CD4-positive, CD25-positive, alpha-beta regulatory T cell (primary cell): ENCODE results near the gene ACTL6B. TPM values are rescaled to one million over a fixed set of nuclear protein-coding genes. Genes with fewer than 3 reads are reported as not detected.

ENCODE experiments used
- ATAC-seq, 2 donors: fragments of 150-1000 bp; cut with Tn5 transposase; one replicate each; pipeline ENCODE4 v1.10.0; 2021; ENCODE audit warnings: low read depth in 2 of 2, moderate number of reproducible peaks in 2 of 2, moderate library complexity in 1 of 2
- DNase-seq, 3 donors: peaks; one replicate each; pipeline versions ENCODE4 v3.0.0 to v3.0.0-alpha.2; 2012 to 2022; ENCODE audit warnings: mixed read lengths in 1 of 3
- H3K27ac ChIP-seq: one replicate; pipeline ENCODE4 v1.7.0; 2013; ENCODE audit warnings: mild to moderate bottlenecking, low read length; ENCODE audit not compliant: insufficient read depth, poor library complexity, severe bottlenecking
- H3K27me3 ChIP-seq: one replicate; pipeline ENCODE4 v1.7.0; 2013; ENCODE audit warnings: low read length; ENCODE audit not compliant: control insufficient read depth, insufficient read depth
- H3K36me3 ChIP-seq: one replicate; pipeline ENCODE4 v1.7.0; 2013; ENCODE audit warnings: mild to moderate bottlenecking, low read length, moderate library complexity; ENCODE audit not compliant: control insufficient read depth, insufficient read depth
- H3K4me1 ChIP-seq: 2 replicates; pipeline ENCODE4 v1.7.0; 2013; ENCODE audit warnings: mild to moderate bottlenecking, low read length; ENCODE audit not compliant: insufficient read depth, control insufficient read depth, poor library complexity, severe bottlenecking
- H3K4me3 ChIP-seq: one replicate; pipeline ENCODE4 v1.7.0; 2013; ENCODE audit warnings: low read depth, mild to moderate bottlenecking, low read length, moderate library complexity
- H3K9me3 ChIP-seq, 2 experiments: 1 replicate in 1 of 2; 2 replicates in 1 of 2; pipeline ENCODE4 v1.7.0; 2013; ENCODE audit warnings: low read length in 2 of 2, mild to moderate bottlenecking in 1 of 2, moderate library complexity in 1 of 2; ENCODE audit not compliant: control insufficient read depth in 2 of 2
- H3K27ac Mint-ChIP-seq, 3 donors: one replicate each; pipeline ENCODE4 v1.8.0; 2020 to 2022; ENCODE audit warnings: mild to moderate bottlenecking in 3 of 3, mixed read lengths in 3 of 3, moderate library complexity in 2 of 3
- H3K27me3 Mint-ChIP-seq: one replicate; pipeline ENCODE4 v1.8.0; 2022; ENCODE audit warnings: mild to moderate bottlenecking, mixed read lengths
- H3K36me3 Mint-ChIP-seq: one replicate; pipeline ENCODE4 v1.8.0; 2020; ENCODE audit warnings: mixed read lengths
- H3K4me1 Mint-ChIP-seq, 4 donors: one replicate each; pipeline ENCODE4 v1.8.0; 2020 to 2022; ENCODE audit warnings: mixed read lengths in 4 of 4, mild to moderate bottlenecking in 1 of 4
- H3K4me3 Mint-ChIP-seq, 4 donors: one replicate each; pipeline ENCODE4 v1.8.0; 2020 to 2022; ENCODE audit warnings: mild to moderate bottlenecking in 4 of 4, mixed read lengths in 4 of 4, moderate library complexity in 3 of 4
- H3K9me3 Mint-ChIP-seq, 7 donors: one replicate each; pipeline ENCODE4 v1.8.0; 2020 to 2022; ENCODE audit warnings: mixed read lengths in 7 of 7, mild to moderate bottlenecking in 3 of 7, moderate library complexity in 2 of 7
- polyA plus RNA-seq, 4 donors: library from polyadenylated mRNA; unstranded; fragments of 300-500 nt; fragmentation: Illumina TruSeq; gene quantifications; one replicate each; pipeline ENCODE4 v1.2.3, GENCODE V29; 2021
- total RNA-seq: library from RNA; stranded (reverse); gene quantifications from one replicate; pipeline ENCODE4 v1.2.3, GENCODE V29; 2022

Gene ACTL6B
- total and polyA plus RNA-seq, 5 donors from 2014 or later = not detected

GRCh38 chr7:100681491-100682227, 25.4 kb upstream of the ACTL6B start:
- Histone ChIP-seq H3K36me3 (peaks cover 51% of the 10 kb centered on the region), H3K27ac (no peak overlapping the region), H3K9me3 (no peaks in the 10 kb centered on the region), H3K27me3 (no peaks in the 10 kb centered on the region), H3K4me3 (no peak overlapping the region), H3K4me1 (peaks cover 26% of the 10 kb centered on the region)
- DNase-seq (peak in 2 of 3 donors; percentile 17 to 53), ATAC-seq (no peak)
- Mint-ChIP-seq H3K27ac (peak overlapping the region in 2 of 3 donors; percentile 42 to 86), H3K4me3 (peak overlapping the region in 3 of 4 donors; percentile 16 to 49 (median 19)), H3K27me3 (no peaks in the 10 kb centered on the region), H3K4me1 (peaks cover 4 to 45% (median 12%) of the 10 kb centered on the region in 4 donors), H3K9me3 (peaks cover 0 to 1% (median 0%) of the 10 kb centered on the region in 7 donors), H3K36me3 (peaks cover 8% of the 10 kb centered on the region)

DNA sequence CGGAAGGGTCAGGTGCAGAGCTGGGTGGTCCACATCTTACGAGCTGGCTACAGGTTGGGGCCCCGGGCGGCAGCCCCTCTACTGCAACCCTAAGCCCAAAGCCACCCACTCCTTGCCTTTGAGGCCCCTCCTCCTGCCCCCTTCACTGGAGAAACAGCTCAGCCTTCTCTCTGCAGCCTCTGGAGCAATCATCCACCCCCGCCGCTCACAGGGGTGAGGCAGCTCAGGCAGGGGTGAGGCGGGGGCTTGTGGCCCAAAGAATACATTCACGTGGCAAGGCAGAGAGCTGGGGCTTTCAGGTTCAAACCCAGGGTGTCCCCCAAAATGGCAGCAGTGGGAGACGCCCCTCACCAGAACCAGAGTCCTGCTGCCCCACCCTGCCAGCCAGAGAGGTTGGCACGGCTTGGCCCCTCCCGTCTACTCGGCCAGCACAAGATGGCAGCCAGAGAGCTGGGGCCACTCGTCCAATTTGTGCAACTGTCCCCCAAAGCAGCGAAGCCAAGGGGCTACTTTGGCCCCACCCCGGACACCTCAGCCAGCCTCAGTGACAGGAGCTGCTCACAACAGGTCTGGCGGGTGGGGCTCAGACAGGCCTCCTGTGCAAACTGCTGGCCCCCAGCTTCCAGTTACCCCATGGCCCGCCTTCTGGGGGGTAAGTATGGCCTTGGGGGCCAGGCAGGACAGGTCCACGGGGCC, 24.5 kb upstream of the ACTL6B start:
- peak overlapping the region in 2 of 4 donors; percentile 19 to 49 for H3K4me3 Mint-ChIP-seq
- peaks cover 8% of the 10 kb centered on the region for H3K36me3 Mint-ChIP-seq
- peaks cover 35% of the 10 kb centered on the region for H3K4me1 ChIP-seq
- no peak for ATAC-seq
- peak overlapping the region; percentile 41 for H3K27ac ChIP-seq
- H3K4me3 ChIP-seq = no peak overlapping the region
- no peak for DNase-seq
- no peaks in the 10 kb centered on the region for H3K9me3 ChIP-seq
- H3K9me3 Mint-ChIP-seq = peaks cover 0 to 1% (median 0%) of the 10 kb centered on the region in 7 donors
- H3K27me3 Mint-ChIP-seq = no peaks in the 10 kb centered on the region
- H3K27me3 ChIP-seq = no peaks in the 10 kb centered on the region
- H3K36me3 ChIP-seq = peaks cover 47% of the 10 kb centered on the region
- H3K27ac Mint-ChIP-seq = peak overlapping the region in 2 of 3 donors; percentile 16 to 28
- peaks cover 4 to 49% (median 14%) of the 10 kb centered on the region in 4 donors for H3K4me1 Mint-ChIP-seq

DNA sequence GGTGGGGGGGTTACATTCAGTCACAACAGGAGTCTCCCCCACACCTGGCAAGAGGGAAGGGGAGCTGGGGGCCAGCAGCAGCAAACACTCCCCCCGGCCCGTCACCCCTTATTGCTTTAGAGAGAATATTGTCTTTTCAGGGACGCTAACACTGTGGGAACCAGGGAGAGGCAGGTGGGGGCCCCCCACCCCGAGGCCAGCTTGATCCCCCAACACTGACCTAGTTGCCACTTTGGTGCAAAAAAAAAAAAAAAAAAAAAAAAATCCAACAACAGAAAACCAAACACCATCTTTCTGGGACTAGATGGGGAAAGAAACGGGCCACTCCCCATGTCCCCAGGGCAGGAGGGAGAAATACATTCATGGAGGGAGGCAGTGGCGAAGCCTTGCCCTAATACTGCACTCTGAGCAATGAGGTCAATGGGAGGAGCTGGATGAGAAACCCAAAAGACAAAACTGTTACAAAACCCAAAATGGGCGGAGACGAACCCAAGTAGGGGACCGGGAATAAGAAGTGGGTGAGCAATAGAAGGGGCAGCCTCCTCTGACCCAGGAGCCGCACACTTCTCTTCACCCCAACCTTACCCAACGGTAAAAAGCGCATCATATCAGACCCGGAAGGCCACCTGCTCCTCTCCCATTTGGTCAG, 23.8 kb upstream of the ACTL6B start:
- ATAC-seq = no peak
- Mint-ChIP-seq H3K4me3 (peak overlapping the region in 2 of 4 donors; percentile 43 to 54), H3K27ac (peak overlapping the region in 2 of 3 donors; percentile 16 to 28), H3K27me3 (no peaks in the 10 kb centered on the region), H3K9me3 (peaks cover 0 to 1% (median 0%) of the 10 kb centered on the region in 7 donors), H3K4me1 (peaks cover 4 to 49% (median 14%) of the 10 kb centered on the region in 4 donors), H3K36me3 (peaks cover 4% of the 10 kb centered on the region)
- peaks cover 35% of the 10 kb centered on the region for H3K4me1 ChIP-seq
- H3K27ac ChIP-seq = no peak overlapping the region
- H3K36me3 ChIP-seq = peaks cover 44% of the 10 kb centered on the region
- H3K9me3 ChIP-seq = no peaks in the 10 kb centered on the region
- no peak overlapping the region for H3K4me3 ChIP-seq
- no peak for DNase-seq
- H3K27me3 ChIP-seq = no peaks in the 10 kb centered on the region

DNA sequence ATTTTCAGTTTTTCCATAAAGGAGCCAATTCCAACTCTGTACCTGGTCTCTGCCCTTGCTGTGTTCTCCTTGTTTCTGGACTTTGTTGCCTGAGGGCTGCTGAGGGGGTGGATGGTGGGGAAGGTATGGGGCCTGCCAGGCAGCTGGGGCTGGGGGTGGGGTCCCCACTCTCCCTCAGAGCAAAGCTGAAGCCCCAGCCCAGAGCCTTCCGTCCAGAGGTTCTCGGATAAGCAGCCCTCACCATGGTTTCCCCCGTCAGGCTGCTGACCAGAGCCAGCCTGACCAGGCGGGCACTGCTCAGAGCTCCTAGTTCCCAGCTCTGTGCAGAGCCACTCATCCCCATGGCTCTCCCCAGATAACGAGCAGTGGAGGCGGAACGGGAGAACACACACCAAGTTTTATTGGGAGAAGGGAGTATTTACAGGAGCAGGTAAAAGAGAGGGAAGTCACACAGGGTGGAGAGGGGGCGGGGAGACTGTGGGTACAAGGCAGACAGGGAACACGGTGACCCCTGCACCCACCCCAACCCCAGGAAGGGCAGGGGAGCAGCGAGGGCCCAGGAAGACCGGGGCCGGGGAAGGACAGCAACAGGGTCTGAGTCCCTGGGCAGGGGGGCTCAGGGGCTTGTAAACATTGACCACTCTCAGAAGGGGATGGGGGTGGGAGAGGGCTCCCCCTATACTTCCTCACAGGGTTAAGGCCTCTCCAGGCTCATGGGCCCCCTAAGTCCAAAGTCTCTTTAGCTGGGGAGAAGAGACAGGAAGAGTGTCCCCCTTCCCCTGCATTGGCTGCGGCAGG, 23.1 kb upstream of the ACTL6B start:
- no peak overlapping the region for H3K4me3 Mint-ChIP-seq
- peaks cover 4 to 49% (median 14%) of the 10 kb centered on the region in 4 donors for H3K4me1 Mint-ChIP-seq
- Histone ChIP-seq H3K4me3 (no peak overlapping the region), H3K36me3 (peaks cover 36% of the 10 kb centered on the region), H3K4me1 (peaks cover 35% of the 10 kb centered on the region), H3K27me3 (no peaks in the 10 kb centered on the region), H3K9me3 (no peaks in the 10 kb centered on the region), H3K27ac (no peak overlapping the region)
- peaks cover 4% of the 10 kb centered on the region for H3K36me3 Mint-ChIP-seq
- peaks cover 0 to 1% (median 0%) of the 10 kb centered on the region in 7 donors for H3K9me3 Mint-ChIP-seq
- no peak overlapping the region for H3K27ac Mint-ChIP-seq
- DNase-seq (no peak), ATAC-seq (no peak)
- no peaks in the 10 kb centered on the region for H3K27me3 Mint-ChIP-seq

DNA sequence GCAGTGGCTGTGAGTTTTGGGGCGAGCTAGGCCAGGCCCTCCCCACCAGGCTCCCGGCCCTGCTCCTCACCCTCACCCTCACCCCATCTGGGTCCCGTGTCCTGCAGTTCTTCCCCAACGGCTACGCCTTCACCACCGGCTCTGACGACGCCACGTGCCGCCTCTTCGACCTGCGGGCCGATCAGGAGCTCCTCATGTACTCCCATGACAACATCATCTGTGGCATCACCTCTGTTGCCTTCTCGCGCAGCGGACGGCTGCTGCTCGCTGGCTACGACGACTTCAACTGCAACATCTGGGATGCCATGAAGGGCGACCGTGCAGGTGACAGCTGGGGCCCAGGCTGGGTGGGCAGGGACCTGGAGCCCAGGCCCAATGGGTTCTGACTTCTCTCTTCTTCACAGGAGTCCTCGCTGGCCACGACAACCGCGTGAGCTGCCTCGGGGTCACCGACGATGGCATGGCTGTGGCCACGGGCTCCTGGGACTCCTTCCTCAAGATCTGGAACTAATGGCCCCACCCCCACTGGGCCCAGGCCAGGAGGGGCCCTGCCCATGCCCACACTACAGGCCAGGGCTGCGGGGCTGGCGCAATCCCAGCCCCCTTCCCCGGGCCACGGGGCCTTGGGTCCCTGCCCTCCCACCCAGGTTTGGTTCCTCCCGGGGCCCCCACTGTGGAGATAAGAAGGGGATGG, 22.2 kb upstream of the ACTL6B start:
- peaks cover 36% of the 10 kb centered on the region for H3K4me1 ChIP-seq
- Mint-ChIP-seq H3K4me3 (peak overlapping the region in 3 of 4 donors; percentile 24 to 96 (median 26)), H3K27me3 (peaks cover under 1% of the 10 kb centered on the region), H3K27ac (peak overlapping the region in 1 of 3 donors; percentile 79), H3K36me3 (peaks cover 3% of the 10 kb centered on the region), H3K4me1 (peaks cover 4 to 49% (median 14%) of the 10 kb centered on the region in 4 donors), H3K9me3 (peaks cover 0 to 1% (median 0%) of the 10 kb centered on the region in 7 donors)
- H3K4me3 ChIP-seq = no peak overlapping the region
- ATAC-seq = no peak
- H3K36me3 ChIP-seq = peaks cover 35% of the 10 kb centered on the region
- no peaks in the 10 kb centered on the region for H3K27me3 ChIP-seq
- no peak overlapping the region for H3K27ac ChIP-seq
- DNase-seq = no peak
- no peaks in the 10 kb centered on the region for H3K9me3 ChIP-seq

- peak overlapping the region; percentile 48 to 82 (median 75) for H3K27ac Mint-ChIP-seq
- no peak for DNase-seq
- H3K4me1 ChIP-seq = peaks cover 41% of the 10 kb centered on the region
Observed at GRCh38 chr7:100677308-100678267, 21.3 kb upstream of the ACTL6B start.

More at GRCh38 chr7:100677308-100678267, 21.3 kb upstream of the ACTL6B start:
- no peaks in the 10 kb centered on the region for H3K27me3 ChIP-seq
- peaks cover 0 to 1% (median 0%) of the 10 kb centered on the region in 7 donors for H3K9me3 Mint-ChIP-seq
- H3K36me3 Mint-ChIP-seq = no peaks in the 10 kb centered on the region
- H3K4me3 Mint-ChIP-seq = peak overlapping the region; percentile 61 to 96 (median 72)
- no peaks in the 10 kb centered on the region for H3K9me3 ChIP-seq
- H3K36me3 ChIP-seq = peaks cover 27% of the 10 kb centered on the region
- peaks cover 4 to 54% (median 18%) of the 10 kb centered on the region in 4 donors for H3K4me1 Mint-ChIP-seq
- no peak overlapping the region for H3K4me3 ChIP-seq
- ATAC-seq = no peak
- H3K27me3 Mint-ChIP-seq = peaks cover 7% of the 10 kb centered on the region
- no peak overlapping the region for H3K27ac ChIP-seq
